IgD-negative memory B cell (primary cell): ENCODE measurements around the gene ZIC4. TPM values are rescaled to one million over a fixed set of nuclear protein-coding genes. Genes with fewer than 3 reads are reported as not detected.

Experiments used
- H3K27ac Mint-ChIP-seq, 3 donors: one replicate each; pipeline ENCODE4 v1.8.0; 2020 to 2022; ENCODE audit warnings: mild to moderate bottlenecking in 3 of 3, mixed read lengths in 3 of 3, moderate library complexity in 1 of 3
- H3K27me3 Mint-ChIP-seq: one replicate; pipeline ENCODE4 v1.8.0; 2021; ENCODE audit warnings: mixed read lengths
- H3K36me3 Mint-ChIP-seq: one replicate; pipeline ENCODE4 v1.8.0; 2020; ENCODE audit warnings: mild to moderate bottlenecking, mixed read lengths
- H3K4me1 Mint-ChIP-seq, 3 donors: one replicate each; pipeline ENCODE4 v1.8.0; 2020 to 2022; ENCODE audit warnings: mixed read lengths in 3 of 3, mild to moderate bottlenecking in 1 of 3
- H3K4me3 Mint-ChIP-seq, 4 donors: one replicate each; pipeline ENCODE4 v1.8.0; 2020 to 2022; ENCODE audit warnings: mild to moderate bottlenecking in 4 of 4, mixed read lengths in 4 of 4, moderate library complexity in 3 of 4
- H3K9me3 Mint-ChIP-seq, 3 donors: one replicate each; pipeline ENCODE4 v1.8.0; 2020 to 2021; ENCODE audit warnings: mixed read lengths in 3 of 3, mild to moderate bottlenecking in 1 of 3
- polyA plus RNA-seq: library from polyadenylated mRNA; unstranded; fragments of 300-500 nt; fragmentation: Illumina TruSeq; gene quantifications from one replicate; pipeline ENCODE4 v1.2.3, GENCODE V29; 2021

The ZIC4 gene
- polyA plus RNA-seq, 1 donor from 2014 or later: not detected

DNA sequence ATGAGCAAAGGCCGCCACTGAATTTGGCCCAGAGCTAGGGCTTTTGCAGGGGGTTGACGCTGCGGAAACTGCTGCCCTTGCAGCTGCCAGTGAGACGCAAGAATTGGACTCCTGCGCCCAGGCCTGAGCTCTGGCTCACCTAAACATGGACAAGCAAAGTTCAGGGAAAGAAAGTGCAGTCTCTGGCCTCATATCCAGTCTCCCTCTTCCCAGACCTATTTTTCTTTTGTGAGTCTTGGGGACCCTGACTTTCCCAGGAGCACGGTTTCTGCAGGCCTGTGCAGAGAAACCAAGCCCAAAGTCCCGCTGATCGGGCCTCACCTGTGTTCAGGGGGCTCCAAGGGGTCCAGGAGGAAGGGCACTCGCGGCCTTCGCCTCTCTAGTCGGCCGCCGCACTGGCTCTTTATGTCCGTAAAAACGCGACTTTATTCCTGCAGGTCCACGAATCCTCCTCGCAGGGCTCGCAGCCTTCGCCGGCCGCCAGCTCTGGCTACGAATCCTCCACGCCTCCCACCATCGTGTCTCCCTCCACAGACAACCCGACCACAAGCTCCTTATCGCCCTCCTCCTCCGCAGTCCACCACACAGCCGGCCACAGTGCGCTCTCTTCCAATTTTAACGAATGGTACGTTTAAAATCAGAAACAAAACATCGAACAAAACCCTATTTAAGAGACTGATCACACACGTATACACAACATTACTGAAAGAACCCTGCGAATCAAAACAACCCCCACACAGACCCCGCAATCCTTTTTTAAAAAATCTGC, 6.8 kb upstream of the ZIC4 start:
- no peaks in the 10 kb centered on the region for H3K36me3 Mint-ChIP-seq
- peak overlapping the region in 2 of 3 donors; percentile 83 to 86 for H3K27ac Mint-ChIP-seq
- H3K9me3 Mint-ChIP-seq: peaks cover 7 to 9% (median 8%) of the 10 kb centered on the region in 3 donors
- peak overlapping the region in 3 of 4 donors; percentile 35 to 86 (median 64) for H3K4me3 Mint-ChIP-seq
- peaks cover 52% of the 10 kb centered on the region for H3K27me3 Mint-ChIP-seq
- H3K4me1 Mint-ChIP-seq: peaks cover 0 to 8% (median 7%) of the 10 kb centered on the region in 3 donors

DNA sequence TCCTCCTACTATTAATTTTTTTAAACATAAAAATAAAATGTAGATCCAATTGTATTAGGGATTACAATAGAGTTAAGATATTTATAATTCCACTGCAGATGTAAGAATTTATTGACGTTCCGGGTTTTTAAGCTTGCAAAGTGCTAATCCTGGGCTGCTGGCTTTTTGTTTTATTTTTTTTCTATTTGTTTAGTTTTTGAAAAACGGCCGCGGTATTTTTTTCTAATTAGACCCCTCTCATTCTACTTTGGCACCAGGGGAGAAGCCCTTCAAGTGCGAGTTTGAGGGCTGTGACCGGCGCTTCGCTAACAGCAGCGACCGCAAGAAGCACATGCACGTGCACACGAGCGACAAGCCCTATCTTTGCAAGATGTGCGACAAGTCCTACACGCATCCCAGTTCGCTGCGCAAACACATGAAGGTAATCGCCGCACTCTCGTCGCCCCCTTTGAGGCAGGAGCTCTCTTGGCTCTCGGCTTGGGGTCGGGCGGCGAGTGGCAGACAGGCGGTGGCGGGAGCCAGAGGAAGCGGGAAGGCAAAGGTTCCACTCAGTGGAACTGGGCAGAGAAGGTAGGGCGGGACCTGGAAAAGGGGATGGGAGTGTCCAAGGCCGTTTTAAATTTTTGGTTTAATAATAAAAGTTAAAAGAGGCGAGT, 6.0 kb upstream of the ZIC4 start:
- Mint-ChIP-seq H3K4me1 (peaks cover 0 to 8% (median 7%) of the 10 kb centered on the region in 3 donors), H3K4me3 (no peak overlapping the region), H3K27me3 (peaks cover 53% of the 10 kb centered on the region), H3K27ac (peak overlapping the region in 1 of 3 donors; percentile 83), H3K9me3 (peaks cover 5 to 13% (median 9%) of the 10 kb centered on the region in 3 donors), H3K36me3 (no peaks in the 10 kb centered on the region)

DNA sequence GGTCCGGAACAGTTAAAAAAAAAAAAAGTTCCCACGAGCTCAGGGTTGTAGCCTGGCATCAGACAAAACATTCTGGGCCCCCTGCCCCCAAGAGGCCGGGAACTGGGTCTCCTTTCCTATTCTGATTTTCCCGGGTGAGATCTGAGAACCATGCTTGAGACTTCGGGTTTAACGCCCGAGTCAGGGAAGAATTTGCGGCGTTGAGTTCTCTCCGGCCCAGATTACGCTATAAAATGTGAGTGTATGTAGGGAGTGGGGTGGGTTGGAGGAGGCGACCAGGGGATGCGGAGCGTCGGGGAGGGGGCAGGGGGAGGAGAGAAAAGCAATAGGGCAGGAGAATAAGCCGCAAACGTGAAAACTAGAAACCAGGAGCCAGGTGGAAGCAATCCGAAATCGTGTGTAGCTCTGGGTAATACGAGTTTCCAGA, 5.5 kb upstream of the ZIC4 start:
- H3K36me3 Mint-ChIP-seq: no peaks in the 10 kb centered on the region
- H3K4me1 Mint-ChIP-seq: peaks cover 0 to 8% (median 7%) of the 10 kb centered on the region in 3 donors
- H3K27me3 Mint-ChIP-seq: peaks cover 57% of the 10 kb centered on the region
- H3K4me3 Mint-ChIP-seq: peak overlapping the region in 3 of 4 donors; percentile 6 to 75 (median 71)
- H3K27ac Mint-ChIP-seq: peak overlapping the region in 1 of 3 donors; percentile 71
- peaks cover 5 to 13% (median 9%) of the 10 kb centered on the region in 3 donors for H3K9me3 Mint-ChIP-seq

DNA sequence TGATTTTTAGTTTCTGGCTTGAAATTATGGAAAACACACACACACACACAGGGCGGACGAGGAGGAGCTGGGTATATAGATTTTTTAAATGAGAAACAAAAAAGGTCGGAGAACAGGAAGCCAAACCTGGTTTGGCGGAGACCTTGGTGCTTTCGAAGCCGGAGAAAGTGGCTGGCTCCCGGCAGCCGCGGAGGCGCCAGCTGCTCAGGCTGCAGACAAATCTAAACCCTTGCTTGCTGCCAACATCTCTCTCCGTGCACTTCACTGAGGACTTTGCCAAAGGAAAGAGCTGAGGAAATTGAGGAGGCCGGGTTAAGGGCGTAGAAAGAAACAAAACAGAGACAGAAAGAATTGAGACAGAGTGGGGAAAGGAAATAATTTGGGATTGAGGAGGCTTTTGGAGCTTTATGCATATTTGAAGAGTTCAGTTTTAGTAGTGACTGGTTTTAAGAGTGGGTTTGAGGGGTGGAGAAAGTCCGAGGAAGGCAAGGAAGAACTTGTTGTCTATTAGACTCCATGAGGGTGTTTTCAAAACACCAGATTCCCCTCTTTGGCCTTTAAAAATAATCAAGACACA, 5.0 kb upstream of the ZIC4 start:
- H3K4me1 Mint-ChIP-seq: peaks cover 0 to 8% (median 7%) of the 10 kb centered on the region in 3 donors
- peaks cover 5 to 13% (median 9%) of the 10 kb centered on the region in 3 donors for H3K9me3 Mint-ChIP-seq
- H3K27ac Mint-ChIP-seq: peak overlapping the region in 2 of 3 donors; percentile 71 to 88
- H3K36me3 Mint-ChIP-seq: no peaks in the 10 kb centered on the region
- peak overlapping the region in 3 of 4 donors; percentile 6 to 75 (median 71) for H3K4me3 Mint-ChIP-seq
- H3K27me3 Mint-ChIP-seq: peaks cover 62% of the 10 kb centered on the region

DNA sequence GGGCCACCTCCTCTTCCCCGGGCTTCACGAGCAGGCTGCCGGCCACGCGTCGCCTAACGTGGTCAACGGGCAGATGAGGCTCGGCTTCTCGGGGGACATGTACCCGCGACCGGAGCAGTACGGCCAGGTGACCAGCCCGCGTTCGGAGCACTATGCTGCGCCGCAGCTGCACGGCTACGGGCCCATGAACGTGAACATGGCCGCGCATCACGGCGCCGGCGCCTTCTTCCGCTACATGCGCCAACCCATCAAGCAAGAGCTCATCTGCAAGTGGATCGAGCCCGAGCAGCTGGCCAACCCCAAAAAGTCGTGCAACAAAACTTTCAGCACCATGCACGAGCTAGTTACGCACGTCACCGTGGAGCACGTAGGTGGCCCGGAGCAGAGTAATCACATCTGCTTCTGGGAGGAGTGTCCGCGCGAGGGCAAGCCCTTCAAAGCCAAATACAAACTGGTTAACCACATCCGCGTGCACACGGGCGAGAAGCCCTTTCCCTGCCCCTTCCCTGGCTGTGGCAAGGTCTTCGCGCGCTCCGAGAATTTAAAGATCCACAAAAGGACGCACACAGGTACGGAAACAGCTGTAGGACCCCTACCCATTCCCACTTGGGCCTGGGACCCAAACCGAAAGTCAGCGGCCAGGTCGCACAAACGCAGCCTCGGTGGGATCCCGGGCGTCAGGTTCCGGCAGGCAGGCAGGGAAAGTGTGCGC, 4.3 kb upstream of the ZIC4 start:
- H3K4me1 Mint-ChIP-seq: peaks cover 0 to 8% (median 7%) of the 10 kb centered on the region in 3 donors
- no peaks in the 10 kb centered on the region for H3K36me3 Mint-ChIP-seq
- H3K27me3 Mint-ChIP-seq: peaks cover 62% of the 10 kb centered on the region
- peaks cover 5 to 13% (median 9%) of the 10 kb centered on the region in 3 donors for H3K9me3 Mint-ChIP-seq
- no peak overlapping the region for H3K4me3 Mint-ChIP-seq
- H3K27ac Mint-ChIP-seq: peak overlapping the region in 1 of 3 donors; percentile 88

DNA sequence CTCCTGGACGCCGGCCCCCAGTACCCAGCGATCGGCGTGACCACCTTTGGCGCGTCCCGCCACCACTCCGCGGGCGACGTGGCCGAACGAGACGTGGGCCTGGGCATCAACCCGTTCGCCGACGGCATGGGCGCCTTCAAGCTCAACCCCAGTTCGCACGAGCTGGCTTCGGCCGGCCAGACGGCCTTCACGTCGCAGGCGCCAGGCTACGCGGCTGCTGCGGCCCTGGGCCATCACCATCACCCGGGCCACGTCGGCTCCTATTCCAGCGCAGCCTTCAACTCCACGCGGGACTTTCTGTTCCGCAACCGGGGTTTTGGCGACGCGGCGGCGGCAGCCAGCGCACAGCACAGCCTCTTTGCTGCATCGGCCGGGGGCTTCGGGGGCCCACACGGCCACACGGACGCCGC, 3.8 kb upstream of the ZIC4 start:
- no peak overlapping the region for H3K4me3 Mint-ChIP-seq
- H3K36me3 Mint-ChIP-seq: no peaks in the 10 kb centered on the region
- H3K27ac Mint-ChIP-seq: no peak overlapping the region
- H3K9me3 Mint-ChIP-seq: peaks cover 5 to 13% (median 9%) of the 10 kb centered on the region in 3 donors
- H3K27me3 Mint-ChIP-seq: peaks cover 64% of the 10 kb centered on the region
- H3K4me1 Mint-ChIP-seq: peaks cover 0 to 8% (median 7%) of the 10 kb centered on the region in 3 donors

DNA sequence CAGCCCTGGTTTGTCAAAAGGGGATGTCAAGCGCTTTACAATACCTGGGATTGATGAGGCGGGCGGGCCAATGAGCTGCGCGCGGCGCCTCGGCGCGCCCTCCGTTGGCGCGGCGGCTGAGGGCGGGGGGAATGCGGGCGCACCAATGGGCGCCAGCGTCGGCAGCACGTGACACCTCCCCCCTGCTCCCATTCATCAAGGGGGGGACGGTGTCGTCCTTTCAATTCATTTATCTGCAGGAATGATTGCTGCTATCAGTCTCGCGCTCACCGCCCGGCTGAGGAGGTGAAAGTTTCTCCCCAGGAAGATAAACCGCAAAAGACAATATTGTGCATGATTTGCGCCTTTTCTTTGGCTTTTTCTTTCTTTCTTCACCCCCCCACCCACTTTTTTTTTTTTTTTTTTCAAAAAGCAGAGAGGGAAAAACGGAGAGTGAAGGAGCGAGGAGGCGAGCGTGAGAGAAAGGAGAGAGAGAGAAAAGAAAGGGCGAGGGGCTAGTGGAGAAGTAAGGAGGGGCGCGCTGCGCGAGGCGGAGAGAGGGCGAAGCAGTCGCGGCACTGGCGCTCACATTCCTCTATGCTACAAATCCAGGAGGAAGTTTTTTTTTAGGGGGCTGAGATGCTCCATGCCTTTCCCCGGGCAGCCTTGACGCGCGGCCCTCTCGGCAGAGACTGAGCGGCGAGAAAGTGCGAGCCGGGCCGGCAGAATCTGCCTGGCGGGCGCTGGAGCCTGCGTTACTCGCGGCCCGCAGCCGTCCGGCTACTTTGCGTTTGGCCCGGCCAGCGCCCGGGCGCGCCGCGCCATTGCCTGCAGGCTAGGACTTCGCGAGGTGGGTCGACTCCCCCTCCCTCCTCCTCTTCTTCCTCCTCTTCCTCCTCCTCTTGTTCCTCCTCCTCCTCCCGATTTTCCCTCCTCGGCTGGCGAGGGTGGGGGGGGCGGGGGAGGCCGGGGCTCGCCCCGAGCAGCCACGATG, 3.1 kb upstream of the ZIC4 start, which contains the start of gene ZIC1:
TSS of gene ZIC1 (plus strand) at position 223 of the 973 bp plus-strand sequence. CDS start at position 971, 748 bp downstream.
- Mint-ChIP-seq H3K27me3 (peaks cover 63% of the 10 kb centered on the region), H3K27ac (peak within 1 kb of the TSS in 2 of 3 donors; percentile 53 to 63), H3K4me3 (peak within 1 kb of the TSS in 2 of 4 donors; percentile 2 to 84), H3K4me1 (peaks cover 0 to 8% (median 7%) of the 10 kb centered on the region in 3 donors), H3K36me3 (peaks cover 2% of the 10 kb centered on the region), H3K9me3 (peaks cover 5 to 13% (median 9%) of the 10 kb centered on the region in 3 donors)

DNA sequence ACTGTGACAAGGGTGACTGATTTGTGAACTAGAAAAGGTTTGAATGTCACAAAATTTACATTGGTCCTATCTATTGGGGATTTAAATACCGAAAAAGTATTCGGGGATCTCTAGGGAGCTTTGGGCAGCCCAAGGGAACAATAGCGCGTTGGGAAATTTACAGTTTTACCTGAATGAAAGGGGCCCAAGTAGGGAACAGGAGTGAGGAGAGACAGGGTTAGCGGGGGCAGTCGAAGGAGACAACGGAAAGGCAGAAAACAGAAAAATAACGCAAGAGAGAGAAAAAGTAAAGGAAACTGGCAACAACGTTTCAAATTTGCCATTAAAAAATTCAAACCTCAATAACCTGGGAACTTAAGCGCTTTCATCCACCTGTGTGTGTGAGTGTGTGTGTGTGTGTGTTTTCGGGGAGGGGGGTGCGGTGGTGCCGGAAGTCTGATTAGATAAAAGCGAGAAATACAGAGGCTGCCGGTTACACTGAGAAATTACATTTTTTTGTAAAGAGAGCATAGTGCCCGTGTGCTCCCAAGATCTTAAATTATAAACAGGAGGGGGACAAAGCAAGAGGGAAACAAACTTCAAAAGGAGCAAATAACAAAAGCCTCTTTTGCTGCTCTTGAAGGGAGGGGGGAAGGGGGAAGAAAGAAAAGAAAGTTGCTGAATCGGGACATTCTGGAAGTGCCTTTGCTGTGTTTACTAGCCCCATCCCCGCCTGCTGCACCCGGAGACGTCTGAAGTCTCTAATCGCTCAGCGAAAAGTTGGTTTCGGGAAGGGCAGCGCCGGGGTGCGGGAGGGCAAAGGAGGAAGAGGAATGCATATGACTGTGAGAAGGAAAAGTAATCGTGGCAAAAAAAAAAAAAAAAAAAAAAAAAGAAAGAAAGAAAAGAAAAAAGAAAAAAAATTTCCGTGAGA, 2.1 kb upstream of the ZIC4 start:
- Mint-ChIP-seq H3K4me3 (peak overlapping the region in 2 of 4 donors; percentile 2 to 76), H3K9me3 (peaks cover 5 to 11% (median 9%) of the 10 kb centered on the region in 3 donors), H3K36me3 (peaks cover 2% of the 10 kb centered on the region), H3K27me3 (peaks cover 62% of the 10 kb centered on the region), H3K4me1 (peaks cover 0 to 6% (median 4%) of the 10 kb centered on the region in 3 donors), H3K27ac (peak overlapping the region in 2 of 3 donors; percentile 43 to 63)

DNA sequence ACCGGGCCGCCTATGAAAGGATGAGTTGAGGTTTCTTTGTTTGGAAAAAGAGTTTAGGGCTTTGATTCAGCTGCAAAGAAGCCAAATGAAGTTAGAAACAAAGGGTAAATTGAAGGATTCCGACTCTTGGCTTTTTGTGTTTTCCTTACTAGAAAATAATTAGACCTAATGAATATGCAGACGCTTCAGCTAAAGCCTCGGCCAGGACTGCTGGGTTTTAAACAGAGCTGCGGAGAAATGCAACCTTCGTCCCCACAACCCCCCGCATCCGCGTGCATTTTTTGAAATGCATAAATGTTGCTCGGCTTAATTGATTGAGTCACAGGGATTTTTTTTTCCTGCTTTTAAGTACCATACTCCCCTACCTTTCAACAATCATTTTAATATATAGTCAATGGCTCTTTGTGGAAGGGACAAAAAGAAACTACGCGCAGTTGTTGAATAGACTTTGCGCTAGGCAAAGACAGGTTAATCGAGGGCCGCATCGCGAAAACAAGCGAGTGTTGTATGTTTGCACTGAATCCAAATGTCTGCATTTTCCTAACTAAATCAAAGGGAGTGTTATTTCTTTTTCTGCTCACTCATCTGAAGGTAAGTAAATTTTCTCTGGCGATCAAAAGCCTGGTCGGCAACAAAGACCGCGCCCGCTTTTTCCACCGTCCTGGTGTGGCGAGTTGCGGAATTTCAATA, 1.3 kb upstream of the ZIC4 start:
- peaks cover 2% of the 10 kb centered on the region for H3K36me3 Mint-ChIP-seq
- H3K9me3 Mint-ChIP-seq: peaks cover 6 to 9% (median 9%) of the 10 kb centered on the region in 3 donors
- H3K27ac Mint-ChIP-seq: peak overlapping the region in 1 of 3 donors; percentile 63
- H3K4me1 Mint-ChIP-seq: peaks cover 0 to 3% (median 0%) of the 10 kb centered on the region in 3 donors
- peaks cover 59% of the 10 kb centered on the region for H3K27me3 Mint-ChIP-seq
- no peak overlapping the region for H3K4me3 Mint-ChIP-seq

DNA sequence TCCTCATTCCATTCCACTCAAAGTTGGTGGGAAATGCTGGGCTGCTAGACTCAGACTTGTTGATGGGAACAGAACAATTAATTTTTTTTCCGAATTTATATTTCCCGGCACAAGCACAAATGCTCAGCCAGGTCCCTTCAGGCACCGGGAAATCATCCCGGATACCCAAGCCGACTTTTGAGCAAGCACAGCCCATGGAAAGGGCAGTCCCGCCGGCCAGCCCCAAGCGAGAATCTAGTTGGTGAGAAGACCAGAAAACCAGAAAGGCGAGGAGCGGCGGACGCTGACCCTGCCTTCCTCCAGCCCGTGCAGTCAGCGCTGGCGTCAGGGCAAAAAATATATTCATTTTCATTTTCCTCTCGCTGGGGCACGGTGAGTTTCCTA, 763 bp upstream of the ZIC4 start:
- peaks cover 3% of the 10 kb centered on the region for H3K36me3 Mint-ChIP-seq
- H3K9me3 Mint-ChIP-seq: peaks cover 6 to 11% (median 9%) of the 10 kb centered on the region in 3 donors
- H3K4me3 Mint-ChIP-seq: no peak overlapping the region
- H3K27ac Mint-ChIP-seq: no peak overlapping the region
- peaks cover 0 to 2% (median 0%) of the 10 kb centered on the region in 3 donors for H3K4me1 Mint-ChIP-seq
- H3K27me3 Mint-ChIP-seq: peaks cover 57% of the 10 kb centered on the region

DNA sequence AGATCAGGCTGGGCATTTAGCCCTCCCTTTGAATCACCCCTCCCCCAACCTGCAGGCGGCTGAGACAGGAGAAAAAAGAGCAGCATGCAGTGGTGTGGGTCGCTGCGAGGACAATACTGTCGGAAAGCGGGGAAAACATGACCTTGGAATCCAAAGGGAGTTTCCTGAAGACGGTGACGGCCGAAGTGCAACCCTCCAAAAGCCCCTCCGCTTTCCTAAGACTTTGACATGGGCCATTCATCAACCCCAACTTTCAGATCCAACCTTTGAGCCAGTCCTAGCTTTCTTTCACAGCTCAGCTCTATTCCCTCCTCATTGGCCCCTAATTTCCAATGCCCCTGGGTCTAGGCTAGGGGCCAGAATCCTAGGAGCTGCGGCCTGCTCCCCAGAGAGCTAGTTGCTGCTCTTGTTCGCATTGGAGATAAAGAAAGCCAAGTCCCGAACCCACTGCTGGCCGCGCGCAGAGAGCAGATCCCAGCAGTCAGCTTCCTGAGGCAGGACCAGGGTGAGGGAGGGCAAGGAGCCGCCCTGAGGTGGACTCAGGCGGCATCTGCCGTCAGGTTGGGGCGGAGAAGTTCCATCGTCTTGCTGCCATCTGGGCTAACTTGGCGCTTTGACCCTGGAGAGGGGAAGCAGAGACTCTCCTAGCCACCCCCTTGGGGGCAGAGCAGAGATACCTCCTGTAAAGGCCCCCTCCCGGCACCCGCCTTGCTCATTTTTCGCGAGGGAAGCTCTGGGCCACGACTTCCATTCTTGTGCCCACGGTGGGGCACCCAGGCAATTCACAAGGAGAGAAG, 914 bp downstream of the ZIC4 start:
- no peaks in the 10 kb centered on the region for H3K4me1 Mint-ChIP-seq
- H3K4me3 Mint-ChIP-seq: peak overlapping the region in 2 of 4 donors; percentile 17 to 32
- H3K9me3 Mint-ChIP-seq: peaks cover 5 to 6% (median 5%) of the 10 kb centered on the region in 3 donors
- peaks cover 49% of the 10 kb centered on the region for H3K27me3 Mint-ChIP-seq
- no peak overlapping the region for H3K27ac Mint-ChIP-seq
- H3K36me3 Mint-ChIP-seq: peaks cover 3% of the 10 kb centered on the region
